Stimulated activated CD4-positive, alpha-beta T cell treated with anti-CD3 and anti-CD28 coated beads, Interleukin-4, amount 100 ng/mL, for 4 hours (primary cell): ENCODE data around the gene PRR20G.

Source experiments
- DNase-seq, 2 experiments: peaks; one replicate each; pipeline ENCODE4 v3.0.0-alpha.2; 2020

Gene PRR20G

DNA sequence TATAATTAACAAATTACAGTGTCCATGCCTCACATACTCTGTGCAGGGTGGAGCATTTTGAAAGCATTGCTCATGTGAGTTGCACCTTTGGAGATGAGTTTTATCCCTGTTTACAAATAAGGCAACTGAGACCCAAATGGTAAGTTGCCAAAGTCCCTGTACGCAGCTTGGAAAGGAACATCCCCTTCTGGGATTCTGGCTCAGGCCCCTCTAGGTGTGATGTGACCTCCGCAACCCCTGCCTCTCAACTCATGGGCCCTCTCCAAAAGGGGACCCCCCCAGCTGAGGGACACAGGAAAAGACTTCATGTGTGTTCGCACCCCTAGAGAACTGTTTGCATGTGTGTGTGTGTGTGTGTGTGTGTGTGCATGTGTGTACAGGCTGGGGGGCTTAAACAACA lies 25.3 kb downstream of the PRR20G start:
- DNase-seq: no peak

DNA sequence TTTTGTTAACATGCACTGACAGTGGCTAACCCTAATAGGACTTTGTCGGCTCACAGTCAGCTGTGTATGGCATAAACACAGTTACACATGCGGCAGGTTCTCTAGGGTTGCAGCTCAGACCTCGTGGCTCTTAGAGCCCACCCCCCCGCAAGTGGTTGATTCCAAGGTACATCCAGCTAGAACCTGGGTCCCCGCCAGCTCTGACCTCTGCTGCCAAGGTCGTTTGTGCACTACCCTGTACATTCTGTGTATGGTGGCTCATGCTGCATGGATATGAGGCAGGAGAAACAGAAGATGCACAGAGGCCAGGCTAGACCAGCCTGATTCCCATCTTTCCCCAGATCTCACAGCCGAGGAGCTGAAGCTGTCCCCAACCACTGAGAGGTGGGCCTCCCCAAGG lies 25.9 kb downstream of the PRR20G start:
- DNase-seq: no peak

DNA sequence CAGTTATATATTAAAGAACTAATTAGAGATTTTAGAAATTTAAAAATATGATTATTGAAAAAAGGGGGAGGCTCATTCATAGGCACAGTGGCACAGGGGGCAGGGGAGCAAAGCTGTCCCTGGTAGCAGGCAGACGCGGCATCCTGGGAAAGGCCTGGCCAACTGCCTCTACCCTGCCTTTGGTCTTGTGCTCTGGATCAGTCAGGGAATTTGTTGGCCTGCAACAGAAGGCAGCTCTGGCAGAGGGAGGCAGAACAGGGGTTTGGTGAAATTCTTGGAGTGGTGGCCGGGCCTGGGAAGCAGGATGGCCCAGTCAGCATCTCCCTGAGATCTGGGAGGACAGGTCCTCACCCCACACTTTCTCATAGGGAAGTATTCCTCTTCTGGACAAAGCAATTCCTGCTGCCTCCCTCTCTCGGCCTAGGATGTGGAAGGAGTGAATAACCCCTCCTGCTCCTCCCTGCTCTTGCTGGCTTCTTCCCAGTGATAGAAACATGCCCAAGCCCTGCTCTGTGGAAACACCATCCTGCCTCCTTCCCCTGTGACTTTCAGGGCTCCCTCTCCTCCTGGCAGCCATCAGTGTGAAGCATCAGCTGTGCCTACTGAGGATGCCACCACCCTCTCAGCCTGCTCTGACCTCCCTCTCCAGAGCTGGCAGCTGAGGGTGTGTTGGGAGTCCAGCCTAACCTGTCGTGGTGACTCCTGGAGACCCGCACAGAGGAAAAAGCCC lies 26.9 kb downstream of the PRR20G start:
- DNase-seq: no peak

DNA sequence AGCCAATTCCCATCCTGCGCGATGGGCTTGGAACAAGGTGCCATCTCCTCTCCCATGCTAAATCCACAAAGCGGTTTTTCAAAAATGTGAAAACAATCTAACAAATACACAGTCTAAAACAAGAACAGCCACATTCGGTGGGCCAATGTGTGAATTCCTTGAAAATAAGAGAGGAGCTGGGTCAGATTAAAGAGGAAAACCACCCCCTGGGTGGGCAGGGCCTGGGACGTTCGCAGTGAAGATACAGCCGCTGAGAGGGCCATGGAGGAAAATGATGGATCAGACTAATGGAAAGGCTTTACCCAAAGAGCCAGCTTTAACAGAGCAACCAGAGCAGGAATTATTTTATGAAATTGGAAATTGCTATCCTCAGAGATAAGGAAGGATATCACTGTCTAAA lies 27.4 kb downstream of the PRR20G start:
- DNase-seq: no peak

DNA sequence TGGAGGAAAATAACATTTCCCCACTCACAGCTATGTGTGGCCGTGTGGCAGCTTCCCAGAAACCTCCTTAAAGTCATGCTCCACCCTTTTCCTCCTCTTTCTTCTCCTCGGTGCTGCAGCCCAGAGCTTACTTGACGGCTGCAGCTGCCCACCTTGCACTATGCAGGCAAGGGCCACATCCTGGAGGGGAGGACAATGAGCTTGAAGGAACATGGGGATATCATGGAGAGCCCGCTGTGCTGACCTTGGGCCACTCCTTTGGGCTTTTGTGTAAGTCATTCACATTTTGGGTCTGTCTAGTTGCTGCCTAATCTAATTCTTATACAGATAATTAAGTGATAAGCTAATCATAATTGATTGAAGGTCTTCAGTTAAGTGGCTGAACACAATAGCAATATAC lies 28.0 kb downstream of the PRR20G start:
- DNase-seq: no peak

DNA sequence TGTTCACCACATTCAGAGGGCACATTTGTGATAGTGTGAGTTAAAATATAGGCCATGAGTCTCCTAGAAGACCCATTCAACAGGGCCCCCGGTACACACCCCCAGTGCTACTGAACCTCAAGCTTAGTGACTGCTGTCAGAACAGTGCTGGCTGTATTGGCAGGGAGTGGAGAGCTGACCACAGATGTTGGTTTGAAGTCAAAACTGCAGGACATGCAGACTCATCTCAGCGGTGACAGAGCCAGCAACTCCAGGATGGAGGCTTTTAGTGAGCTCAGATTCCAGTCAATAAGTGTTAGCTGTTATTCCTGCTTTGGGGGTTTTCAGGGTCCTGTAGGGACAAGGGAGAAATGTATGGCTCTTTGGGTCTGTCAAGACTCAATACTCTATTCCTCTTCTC lies 29.1 kb downstream of the PRR20G start:
- DNase-seq: no peak

DNA sequence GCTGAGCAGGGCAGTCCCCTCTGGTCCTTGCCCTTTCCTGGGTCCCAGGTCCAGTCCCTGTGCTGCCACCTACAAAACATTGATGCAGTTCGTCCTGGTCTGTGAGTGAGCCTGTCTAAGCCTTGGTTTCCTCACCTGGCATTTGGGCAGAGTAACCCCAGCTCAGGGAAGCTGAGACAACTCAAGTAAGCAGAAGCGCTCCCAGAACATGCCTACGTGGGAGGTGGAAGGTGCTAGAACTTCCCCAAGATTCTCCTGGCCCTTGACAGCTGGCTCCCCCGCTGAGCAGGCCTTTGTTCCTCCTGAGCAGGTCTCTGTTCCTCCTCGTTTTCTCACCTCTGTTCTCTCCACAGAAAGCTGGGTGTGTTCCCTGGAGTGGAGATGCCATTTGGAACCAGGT lies 30.5 kb downstream of the PRR20G start:
- no peak for DNase-seq

DNA sequence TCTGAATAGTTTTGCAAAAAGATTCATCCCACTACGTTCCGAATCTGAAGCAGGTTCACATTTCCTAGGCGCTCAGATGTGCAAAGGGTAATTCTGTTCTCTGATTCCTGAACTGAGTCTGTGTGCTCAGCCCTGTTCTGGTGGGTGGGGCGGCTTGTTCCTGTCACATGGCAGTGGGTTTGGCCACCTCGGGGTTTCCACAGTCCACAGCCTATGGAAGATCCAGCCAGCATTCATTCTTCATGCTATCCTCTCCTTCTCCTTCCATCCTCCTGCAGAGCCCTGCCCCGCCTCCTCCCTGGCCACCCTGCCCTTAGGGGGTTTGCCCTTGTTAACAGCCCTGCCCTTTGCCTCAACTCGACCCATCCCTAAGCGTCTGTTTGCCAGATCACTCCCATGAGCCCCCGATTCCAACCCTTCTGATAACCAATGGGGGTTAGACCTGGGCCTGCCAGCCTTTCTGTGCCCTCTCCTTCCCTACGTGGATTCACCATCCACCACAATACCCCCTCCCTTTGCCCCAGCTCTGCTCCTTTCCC lies 31.0 kb downstream of the PRR20G start:
- no peak for DNase-seq

DNA sequence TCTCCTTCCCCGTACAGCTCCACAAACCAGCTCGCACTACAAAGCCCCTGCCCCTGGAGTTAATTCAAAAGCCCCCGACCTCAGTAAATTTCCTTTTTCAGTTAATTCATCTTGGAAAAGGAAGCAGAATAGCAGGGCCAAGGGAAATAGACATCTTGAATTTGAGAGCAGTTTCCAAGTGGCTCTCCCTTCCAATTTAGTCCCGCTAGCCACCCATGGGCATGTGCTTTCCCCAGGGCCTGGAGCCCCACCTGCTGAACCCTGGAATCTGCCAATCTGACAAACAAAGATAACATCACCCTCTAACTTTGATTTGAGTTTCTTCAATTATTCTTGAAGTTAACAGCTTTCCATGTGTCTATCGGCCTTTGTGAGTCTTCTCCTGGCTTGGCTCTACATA lies 31.7 kb downstream of the PRR20G start:
- no peak for DNase-seq

DNA sequence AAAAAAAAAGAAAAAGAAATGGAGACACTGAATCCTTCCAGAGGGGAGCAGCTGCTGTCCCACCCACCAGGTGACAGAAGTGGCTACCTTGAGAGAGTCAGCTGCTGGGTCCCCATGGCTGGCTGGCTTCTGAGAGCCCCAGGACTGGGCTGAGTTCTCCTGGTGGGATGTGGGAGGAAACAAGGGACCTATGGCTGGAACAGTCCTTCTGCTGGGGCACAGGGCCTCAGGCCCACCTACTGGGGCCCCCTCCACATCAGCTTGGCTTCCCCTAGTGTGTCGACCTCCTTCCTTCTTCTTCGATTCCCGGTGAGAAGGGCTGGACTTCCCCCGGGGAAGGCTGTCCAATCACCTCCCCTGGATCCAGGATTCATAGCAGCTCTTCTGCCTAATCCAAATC lies 32.3 kb downstream of the PRR20G start:
- DNase-seq: no peak

DNA sequence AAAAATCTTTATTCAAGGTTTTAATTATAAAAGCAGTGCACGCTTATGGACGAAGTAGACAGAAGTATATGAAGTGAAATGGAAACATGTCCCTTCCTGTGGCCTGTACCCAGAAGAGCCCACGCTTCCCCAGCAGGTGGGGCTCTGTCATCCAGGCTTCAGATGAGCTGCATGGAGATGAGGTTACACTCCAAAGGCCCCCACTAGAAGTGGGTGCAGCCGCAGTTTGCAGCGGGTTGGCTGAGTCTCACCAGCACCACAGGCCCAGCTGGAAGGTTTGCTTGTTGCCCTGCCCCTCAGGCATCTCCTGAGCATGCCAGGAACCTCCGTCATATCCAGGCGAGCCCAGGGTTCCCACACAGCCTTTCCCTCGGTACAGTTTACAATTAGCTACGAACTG lies 33.1 kb downstream of the PRR20G start:
- DNase-seq: no peak

DNA sequence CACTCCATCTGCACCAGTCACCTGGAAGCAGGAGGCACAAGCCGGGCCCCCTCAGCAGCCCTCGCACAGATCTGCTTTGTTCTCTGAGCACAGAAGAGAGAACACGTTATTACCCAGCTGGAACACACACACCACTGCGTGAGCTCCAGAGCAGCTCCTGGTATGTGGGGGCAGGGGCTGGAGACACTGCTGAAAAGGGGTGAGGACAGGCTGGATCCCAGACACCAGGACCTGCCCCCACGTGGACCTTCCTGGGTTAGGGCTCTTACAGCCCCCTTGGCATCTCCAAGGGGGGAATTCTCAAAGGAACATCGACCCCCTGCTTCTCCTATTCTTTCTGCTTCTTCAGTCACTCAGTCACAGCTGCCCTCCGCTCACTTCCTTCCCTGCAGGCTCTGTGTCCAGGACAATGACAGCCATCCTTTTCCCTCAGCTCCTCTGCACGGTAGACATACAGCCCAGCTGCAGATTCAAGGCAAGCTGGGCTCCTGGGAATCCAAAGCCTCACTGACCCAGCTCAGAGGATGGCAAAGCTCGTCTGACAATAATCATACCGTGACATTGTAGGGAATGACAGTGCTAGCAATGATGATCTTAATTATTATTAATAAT lies 33.7 kb downstream of the PRR20G start:
- no peak for DNase-seq

DNA sequence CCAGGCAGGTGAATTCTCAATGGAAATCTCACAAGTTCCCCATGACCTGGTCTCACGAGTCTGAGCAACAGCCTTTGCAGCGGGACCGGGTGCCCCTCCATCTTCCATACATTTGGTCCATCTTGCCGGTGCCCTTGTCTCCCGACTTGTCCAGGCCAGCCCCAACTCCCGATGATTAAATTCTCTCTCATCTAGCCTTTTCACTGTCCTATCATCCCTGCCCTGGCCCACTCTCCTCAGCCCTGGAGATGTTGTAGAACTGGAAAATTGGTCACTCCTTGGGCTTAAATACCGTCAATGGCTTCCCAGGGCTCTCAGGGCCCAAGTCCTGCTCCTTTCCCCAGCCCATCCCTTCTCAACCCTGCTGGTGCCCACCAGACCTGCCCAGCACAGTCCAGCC lies 34.4 kb downstream of the PRR20G start:
- DNase-seq: no peak

DNA sequence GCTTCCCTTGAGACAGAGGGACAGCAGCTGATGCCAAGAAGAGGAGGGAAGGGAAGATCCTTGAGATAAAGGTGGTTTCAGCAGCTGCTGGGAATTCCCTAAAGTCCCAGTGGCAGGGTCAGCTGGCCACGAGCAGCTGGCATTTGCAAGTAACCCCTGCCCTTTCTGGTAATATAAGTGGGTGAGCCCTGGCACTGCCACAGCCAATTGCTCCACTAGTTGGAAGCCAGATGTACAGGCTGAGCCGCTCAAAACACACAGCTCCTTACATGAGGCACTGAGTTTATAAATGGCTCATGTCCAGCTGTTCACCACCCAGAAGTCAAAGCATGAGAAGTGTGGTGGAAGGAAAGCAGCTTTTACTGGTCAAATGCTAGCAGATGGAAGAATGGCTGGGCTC lies 35.4 kb downstream of the PRR20G start:
- DNase-seq: no peak

DNA sequence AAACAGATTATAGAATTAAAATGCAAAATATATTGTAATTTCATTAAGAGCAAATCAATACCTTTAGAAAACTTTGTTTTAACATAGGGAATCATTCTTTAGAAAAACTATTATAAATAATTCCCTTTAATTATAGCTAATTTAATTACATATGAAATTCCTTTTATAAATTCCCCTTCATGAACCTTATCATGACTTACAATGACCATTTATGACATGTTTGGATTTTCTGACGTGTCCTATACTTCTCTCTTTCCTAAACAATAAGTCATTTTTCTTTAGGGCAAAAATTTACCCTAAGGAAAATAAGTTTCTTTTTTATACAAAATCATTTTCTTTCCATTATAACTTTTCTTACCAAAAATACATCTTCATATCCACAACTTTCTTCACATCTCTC lies 37.8 kb downstream of the PRR20G start:
- DNase-seq: no peak

DNA sequence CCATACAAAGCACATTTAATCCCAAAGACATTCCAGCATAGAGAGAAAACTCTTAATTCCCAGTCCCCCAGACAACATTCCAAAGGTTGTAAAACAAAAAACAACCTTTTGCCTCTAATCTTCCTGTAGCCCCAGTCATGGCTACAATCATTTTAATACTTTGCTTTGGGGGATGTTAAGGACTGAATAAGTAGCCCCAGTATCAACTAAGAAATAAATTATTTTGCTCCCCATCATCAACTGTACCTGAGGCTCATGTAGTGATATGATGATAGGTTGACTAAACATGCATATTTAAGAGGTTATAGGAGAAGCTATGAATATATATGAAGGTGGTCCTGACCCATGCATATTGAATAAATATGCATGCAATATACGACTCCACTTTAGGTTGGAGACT lies 40.6 kb downstream of the PRR20G start:
- no peak for DNase-seq

DNA sequence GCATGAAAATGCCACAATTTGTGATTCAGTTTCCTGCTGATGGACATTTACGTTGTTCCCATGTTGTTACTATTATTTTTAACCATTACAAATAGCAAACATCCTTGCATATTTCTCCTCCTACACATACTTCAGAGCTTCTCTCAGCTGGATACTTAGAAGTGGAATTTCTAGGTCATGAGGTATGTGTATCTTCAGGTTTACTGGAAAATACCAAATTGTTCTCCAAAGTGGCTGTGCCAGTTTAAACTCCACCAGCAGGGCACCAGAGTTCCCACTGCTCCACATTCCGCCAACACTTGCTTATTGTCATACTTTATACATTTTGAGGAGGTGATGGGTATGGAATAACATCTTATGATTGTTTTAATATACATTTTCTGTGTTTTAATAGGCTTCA lies 49.2 kb downstream of the PRR20G start:
- DNase-seq: no peak

DNA sequence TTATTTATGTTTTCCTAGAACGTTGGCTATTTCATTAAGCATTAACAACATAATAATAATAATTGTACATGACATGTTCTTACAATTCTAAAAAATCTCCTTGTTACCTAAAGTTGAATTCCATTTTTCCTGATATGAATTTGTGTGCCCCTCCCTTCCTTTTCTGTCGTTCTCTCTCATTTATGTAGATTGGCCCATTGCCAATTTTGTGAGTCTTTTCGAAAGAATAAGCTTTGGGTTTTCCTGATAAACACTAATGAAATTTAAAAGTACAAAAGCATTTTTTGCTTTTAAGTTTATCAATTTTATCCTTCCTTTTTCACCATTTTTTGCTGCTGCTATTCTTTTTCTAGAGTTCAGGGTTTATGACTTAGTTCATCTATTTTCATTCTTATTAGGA lies 50.0 kb downstream of the PRR20G start:
- no peak for DNase-seq

DNA sequence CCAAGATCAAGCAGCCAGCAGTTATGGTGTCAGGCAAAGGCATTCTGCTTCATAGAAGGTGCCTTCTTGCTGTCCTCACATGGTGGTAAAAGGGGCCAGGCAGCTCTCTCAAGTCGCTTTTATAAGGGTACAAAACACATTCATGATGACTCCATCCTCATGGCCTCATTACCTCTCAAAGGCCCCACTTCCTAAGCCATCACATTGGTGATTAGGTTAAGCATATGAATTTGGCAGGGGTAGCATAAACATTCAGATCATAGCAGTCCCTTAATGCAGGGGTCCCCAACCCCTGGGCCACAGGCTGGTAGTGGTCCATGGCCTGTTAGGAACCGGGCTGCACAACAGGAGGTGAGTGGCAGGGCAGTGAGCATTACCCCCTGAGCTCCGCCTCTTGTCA lies 52.1 kb downstream of the PRR20G start:
- no peak for DNase-seq

DNA sequence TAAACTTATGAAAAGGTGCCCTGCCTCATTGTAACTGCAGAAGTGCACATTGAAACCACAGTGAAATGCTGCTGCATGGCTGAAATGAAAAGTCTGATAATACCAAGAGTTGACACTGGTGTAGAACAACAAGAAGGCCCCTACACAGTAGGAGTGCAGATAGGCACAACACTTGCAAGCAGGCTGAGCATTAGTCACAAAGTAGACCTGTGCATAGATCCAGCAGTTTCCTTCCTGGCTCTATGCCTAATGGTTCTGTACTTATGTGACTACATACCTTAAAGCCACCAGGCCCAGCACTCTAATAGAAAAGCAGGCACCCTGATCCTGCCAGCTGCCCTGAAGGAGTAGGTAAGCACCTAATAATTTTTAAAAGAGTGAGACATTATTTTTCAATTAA lies 53.1 kb downstream of the PRR20G start:
- no peak for DNase-seq
